Astrocyte of the cerebellum (primary cell): ENCODE measurements around the gene ATG10.
A peak's percentile ranks its signal among the peaks of the same experiment; 100 is the strongest.

Experiments
- DNase-seq: peaks from one replicate; pipeline ENCODE4 v3.0.0-alpha.2; 2011; ENCODE audit warnings: low read depth
- H3K4me3 ChIP-seq: 2 replicates; pipeline ENCODE4 v1.5.1; 2011; ENCODE audit warnings: mild to moderate bottlenecking, low read depth, low read length, moderate library complexity
- in situ Hi-C: cut with HindIII; loops from 2 replicates; pipeline ENCODE4 v1.10.0; 2017; ENCODE audit warnings: low sequenced_read_pairs
- TF ChIP-seq, protein P1 (sequence below): IDR thresholded peaks from 2 replicates; pipeline ENCODE4 v1.5.1; 2012; ENCODE audit warnings: low read length, low read depth, moderate library complexity, mild to moderate bottlenecking; ENCODE audit errors: missing control alignments

Gene ATG10

GRCh38 chr5:82163452-82164175 is 191.8 kb downstream of the ATG10 start:
- in situ Hi-C loops = no loop called here
- TF ChIP-seq, protein P1, sequence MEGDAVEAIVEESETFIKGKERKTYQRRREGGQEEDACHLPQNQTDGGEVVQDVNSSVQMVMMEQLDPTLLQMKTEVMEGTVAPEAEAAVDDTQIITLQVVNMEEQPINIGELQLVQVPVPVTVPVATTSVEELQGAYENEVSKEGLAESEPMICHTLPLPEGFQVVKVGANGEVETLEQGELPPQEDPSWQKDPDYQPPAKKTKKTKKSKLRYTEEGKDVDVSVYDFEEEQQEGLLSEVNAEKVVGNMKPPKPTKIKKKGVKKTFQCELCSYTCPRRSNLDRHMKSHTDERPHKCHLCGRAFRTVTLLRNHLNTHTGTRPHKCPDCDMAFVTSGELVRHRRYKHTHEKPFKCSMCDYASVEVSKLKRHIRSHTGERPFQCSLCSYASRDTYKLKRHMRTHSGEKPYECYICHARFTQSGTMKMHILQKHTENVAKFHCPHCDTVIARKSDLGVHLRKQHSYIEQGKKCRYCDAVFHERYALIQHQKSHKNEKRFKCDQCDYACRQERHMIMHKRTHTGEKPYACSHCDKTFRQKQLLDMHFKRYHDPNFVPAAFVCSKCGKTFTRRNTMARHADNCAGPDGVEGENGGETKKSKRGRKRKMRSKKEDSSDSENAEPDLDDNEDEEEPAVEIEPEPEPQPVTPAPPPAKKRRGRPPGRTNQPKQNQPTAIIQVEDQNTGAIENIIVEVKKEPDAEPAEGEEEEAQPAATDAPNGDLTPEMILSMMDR = no peak
- no peak for DNase-seq
- H3K4me3 ChIP-seq = no peak overlapping the region

GRCh38 chr5:82164176-82164976 is 192.6 kb downstream of the ATG10 start:
- DNase-seq = peak; percentile 69
- in situ Hi-C loops = no loop called here
- H3K4me3 ChIP-seq = no peak overlapping the region

GRCh38 chr5:82164977-82165713 is 193.3 kb downstream of the ATG10 start:
- in situ Hi-C loops = no loop called here
- DNase-seq = no peak
- TF ChIP-seq, protein P1 = no peak
- no peak overlapping the region for H3K4me3 ChIP-seq

More at GRCh38 chr5:82164176-82164976, 192.6 kb downstream of the ATG10 start:
- TF ChIP-seq, protein P1 = no peak

- TF ChIP-seq, protein P1 = peak; percentile 68
- peak; percentile 93 for DNase-seq
- in situ Hi-C loops = no loop called here
- H3K4me3 ChIP-seq = no peak overlapping the region
Measured at GRCh38 chr5:82165740-82166530, 194.1 kb downstream of the ATG10 start.

DNA sequence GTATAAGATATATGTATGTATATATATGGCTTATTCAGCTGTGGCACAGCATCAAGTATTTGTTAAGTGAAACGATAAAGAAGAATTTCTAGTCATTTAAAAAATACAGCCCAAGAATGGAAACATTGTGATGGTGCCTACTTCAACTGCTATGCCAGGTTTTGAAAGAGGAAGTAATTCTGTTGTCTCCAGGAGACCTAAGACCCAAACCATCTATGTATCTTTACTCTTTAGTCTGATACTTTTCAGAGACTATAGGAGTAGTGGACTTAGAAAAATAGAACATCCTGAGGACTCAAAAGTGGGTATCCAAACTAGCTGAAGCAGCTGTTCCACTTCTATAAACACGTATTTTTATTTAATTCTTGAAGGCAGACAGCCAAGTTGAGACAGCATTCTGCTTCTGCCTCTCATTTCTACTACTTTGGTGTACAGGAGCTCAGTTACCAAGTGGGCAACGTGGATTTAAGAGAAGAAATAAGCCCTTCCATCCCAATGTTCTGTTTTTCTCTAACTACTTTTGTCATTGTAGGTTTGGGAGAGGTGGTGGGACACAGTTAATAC is 195.6 kb downstream of the ATG10 start:
- H3K4me3 ChIP-seq = no peak overlapping the region
- DNase-seq = no peak
- TF ChIP-seq, protein P1 = no peak
- in situ Hi-C loops = no loop called here
